LNCaP clone FGC (cell line): ENCODE results near the gene NEB.

Source experiments
- DNase-seq: peaks from one replicate; pipeline ENCODE4 v3.0.0-alpha.2; 2011; ENCODE audit warnings: low read depth
- H3K4me3 ChIP-seq: 2 replicates; pipeline ENCODE4 v1.5.1; 2011; ENCODE audit warnings: mild to moderate bottlenecking, low read depth, low read length, control low read depth
- TF ChIP-seq, protein P1 (sequence below): IDR thresholded peaks from 2 replicates; pipeline ENCODE4 v1.5.1; 2012; ENCODE audit warnings: mild to moderate bottlenecking; ENCODE audit not compliant: control insufficient read depth, insufficient read depth; ENCODE audit errors: extremely low read depth

The NEB gene

DNA sequence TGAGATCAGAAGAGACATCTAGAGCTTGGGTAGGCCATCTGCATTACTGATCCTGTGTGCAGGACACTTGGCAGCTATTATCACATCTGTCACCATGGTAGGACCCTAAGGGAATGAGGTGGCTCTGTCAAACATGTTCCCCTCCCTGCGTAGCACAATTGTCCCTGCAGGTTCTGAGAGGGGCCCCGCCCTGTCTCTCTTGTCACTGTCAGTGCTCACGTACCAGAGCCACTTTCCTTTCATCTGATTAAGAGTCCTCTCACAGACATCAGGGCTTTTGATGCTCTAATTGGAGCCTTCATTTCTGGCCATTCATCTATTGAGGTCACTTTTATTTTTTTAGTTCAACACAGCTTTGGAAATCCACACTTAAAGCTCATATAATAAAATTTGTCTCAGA is 38.5 kb downstream of the NEB start:
- no peak overlapping the region for H3K4me3 ChIP-seq
- TF ChIP-seq, protein P1, sequence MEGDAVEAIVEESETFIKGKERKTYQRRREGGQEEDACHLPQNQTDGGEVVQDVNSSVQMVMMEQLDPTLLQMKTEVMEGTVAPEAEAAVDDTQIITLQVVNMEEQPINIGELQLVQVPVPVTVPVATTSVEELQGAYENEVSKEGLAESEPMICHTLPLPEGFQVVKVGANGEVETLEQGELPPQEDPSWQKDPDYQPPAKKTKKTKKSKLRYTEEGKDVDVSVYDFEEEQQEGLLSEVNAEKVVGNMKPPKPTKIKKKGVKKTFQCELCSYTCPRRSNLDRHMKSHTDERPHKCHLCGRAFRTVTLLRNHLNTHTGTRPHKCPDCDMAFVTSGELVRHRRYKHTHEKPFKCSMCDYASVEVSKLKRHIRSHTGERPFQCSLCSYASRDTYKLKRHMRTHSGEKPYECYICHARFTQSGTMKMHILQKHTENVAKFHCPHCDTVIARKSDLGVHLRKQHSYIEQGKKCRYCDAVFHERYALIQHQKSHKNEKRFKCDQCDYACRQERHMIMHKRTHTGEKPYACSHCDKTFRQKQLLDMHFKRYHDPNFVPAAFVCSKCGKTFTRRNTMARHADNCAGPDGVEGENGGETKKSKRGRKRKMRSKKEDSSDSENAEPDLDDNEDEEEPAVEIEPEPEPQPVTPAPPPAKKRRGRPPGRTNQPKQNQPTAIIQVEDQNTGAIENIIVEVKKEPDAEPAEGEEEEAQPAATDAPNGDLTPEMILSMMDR = no peak
- DNase-seq = no peak

DNA sequence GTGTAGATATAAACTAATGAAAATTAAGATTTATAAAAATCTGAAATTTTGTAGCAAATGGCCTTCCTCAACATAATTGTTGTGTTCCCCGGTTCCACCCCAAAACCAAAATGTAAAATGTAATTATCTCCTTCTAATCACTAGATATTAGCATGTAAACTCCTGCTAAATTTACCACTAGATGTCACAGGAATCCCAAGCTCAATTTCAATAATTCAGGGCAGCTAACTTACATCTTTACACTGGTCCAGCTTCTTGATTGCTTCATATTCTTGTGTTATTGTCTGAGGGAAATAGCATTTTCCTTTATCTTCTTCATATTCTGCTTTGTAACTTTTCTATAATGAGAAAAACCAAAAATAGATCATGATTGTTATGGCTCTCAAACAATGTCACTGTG is 42.6 kb downstream of the NEB start:
- TF ChIP-seq, protein P1 = 0 out of 2 replicates have a peak, but pooled peaks have one; percentile 8
- DNase-seq = no peak
- H3K4me3 ChIP-seq = no peak overlapping the region

DNA sequence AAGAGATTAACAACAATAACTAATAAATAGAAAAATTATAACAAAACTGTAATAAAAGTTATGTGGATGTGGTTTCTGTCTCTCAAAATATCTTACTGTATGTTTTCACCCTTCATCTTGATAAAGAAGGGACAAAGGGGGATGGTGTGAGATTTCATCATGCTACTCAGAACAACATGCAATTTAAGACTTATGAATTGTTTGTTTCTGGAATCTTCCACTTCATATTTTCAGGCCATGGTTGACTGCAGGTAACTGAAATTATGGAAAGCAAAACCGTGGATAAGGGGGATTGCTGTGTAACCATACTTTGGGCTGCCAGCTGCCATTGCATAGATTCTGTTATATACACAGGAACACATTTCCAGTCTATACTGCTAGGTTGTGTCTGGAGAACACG is 45.6 kb downstream of the NEB start:
- no peak overlapping the region for H3K4me3 ChIP-seq
- DNase-seq = no peak
- TF ChIP-seq, protein P1 = no peak

DNA sequence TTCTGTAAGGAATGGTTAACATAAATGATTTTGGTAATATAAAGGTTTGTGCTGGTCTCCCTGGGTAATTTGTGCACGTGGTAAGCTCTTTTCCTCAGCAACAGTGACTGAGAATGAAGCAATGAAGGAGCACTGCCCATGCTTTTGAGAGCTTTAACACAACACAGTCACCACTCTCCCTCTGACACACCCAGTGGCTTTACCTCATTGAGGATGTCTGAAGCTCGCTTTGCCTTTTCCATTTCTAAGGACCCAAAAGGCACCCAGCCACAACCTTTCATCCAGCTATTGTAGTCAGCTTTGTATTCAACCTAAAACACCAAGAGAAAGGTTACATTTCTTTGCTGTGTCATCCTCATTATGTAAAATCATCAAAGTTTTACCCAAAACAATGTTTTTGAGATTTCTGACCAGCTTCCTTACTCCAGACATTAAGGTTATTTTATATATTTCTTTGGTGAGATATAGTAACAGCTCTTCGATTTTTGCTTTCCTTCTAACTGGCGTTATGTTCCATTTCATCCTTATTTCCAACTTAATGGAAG is 51.7 kb downstream of the NEB start:
- H3K4me3 ChIP-seq = no peak overlapping the region
- DNase-seq = no peak
- TF ChIP-seq, protein P1 = no peak

DNA sequence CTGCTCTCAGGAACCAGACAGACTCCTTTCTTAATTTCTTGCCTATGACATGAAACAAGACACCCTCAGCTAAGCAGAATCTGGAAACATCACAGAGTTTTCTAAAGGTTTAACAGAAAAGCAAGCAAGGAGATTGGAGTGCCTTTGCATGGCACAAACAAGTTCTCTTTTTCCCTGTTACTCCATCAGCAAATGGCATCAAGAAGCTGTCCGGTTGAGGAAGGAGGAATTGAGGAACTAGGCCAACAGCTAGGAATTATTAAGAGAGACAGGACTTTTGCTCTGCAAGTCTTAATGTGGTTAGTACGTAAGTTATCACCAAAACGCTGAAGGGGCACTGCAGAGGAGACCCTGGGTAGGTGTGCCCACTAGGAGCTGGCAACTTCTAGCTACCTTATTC is 53.2 kb downstream of the NEB start:
- no peak overlapping the region for H3K4me3 ChIP-seq
- no peak for DNase-seq
- TF ChIP-seq, protein P1 = no peak

DNA sequence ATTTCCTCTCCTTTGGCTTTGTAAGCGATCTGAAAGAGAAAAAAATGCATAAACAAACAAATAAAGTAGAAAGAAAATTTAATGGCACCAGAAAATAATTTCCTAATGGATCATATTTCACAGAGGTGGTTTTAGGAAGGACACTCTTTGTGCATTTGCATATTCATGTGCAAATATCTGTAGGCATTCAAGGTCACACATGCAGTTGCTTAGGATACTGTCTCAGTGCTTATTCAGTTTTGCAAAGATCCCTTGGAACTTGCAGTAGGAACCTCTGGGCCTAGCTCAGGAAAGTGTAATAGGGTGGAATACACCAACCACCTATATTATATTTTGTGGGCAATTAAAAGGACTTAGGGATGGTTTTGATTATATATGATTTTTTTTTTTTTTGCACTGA is 54.3 kb downstream of the NEB start:
- DNase-seq = no peak
- TF ChIP-seq, protein P1 = no peak
- H3K4me3 ChIP-seq = no peak overlapping the region

DNA sequence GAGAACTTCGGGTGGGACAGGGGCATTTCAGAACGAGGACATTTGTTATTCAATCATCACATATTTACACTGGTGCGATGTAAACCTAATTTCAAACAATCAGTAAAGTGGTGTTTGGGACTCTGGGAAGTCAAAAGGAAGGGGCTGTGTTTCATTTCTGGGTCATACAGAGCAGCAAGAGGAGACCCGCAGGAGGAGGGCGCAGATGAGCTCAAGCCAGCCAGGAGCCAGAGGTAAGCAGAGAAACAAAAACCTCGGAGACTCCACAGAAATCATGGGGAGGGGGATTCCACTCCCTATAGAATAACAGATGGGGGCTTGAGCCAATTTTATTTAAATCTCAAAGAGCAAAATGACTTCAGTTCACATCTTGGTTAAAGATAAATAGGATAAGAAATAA is 55.4 kb downstream of the NEB start:
- no peak overlapping the region for H3K4me3 ChIP-seq
- TF ChIP-seq, protein P1 = no peak

More for the DNA sequence above, 55.4 kb downstream of the NEB start:
- no peak for DNase-seq
